Vagina (tissue), 2 donors: ENCODE results near the gene RNASE9.
"Not testable (repeated sequence)": the region's sequence is repeated elsewhere in the genome, so short reads cannot be mapped to it uniquely, and the experiment has no call there.

ENCODE experiments used
- POLR2A ChIP-seq, 2 donors: fragments of 450-650 bp; IDR thresholded peaks; one replicate each; pipeline ENCODE4 v1.6.1; 2017; ENCODE audit warnings: antibody characterized with exemption in 2 of 2, mild to moderate bottlenecking in 2 of 2, moderate library complexity in 2 of 2
- POLR2AphosphoS5 ChIP-seq, 2 donors: sonication (generic); formaldehyde crosslinking; IDR thresholded peaks; one replicate each; pipeline ENCODE4 v1.9.0; 2017; ENCODE audit warnings: antibody characterized with exemption in 2 of 2, mild to moderate bottlenecking in 2 of 2, low read depth in 1 of 2; ENCODE audit not compliant: insufficient read depth in 1 of 2
- TF ChIP-seq, protein P1 (sequence below), 3 experiments: fragments of 450-650 bp in 2 of 3; fragments of 200-600 bp in 1 of 3; sonication (generic) in 1 of 3; IDR thresholded peaks; one replicate each; pipeline ENCODE4 v1.5.1; 2017 to 2019; ENCODE audit warnings: antibody characterized with exemption in 3 of 3, mild to moderate bottlenecking in 2 of 3, moderate library complexity in 2 of 3

DNA sequence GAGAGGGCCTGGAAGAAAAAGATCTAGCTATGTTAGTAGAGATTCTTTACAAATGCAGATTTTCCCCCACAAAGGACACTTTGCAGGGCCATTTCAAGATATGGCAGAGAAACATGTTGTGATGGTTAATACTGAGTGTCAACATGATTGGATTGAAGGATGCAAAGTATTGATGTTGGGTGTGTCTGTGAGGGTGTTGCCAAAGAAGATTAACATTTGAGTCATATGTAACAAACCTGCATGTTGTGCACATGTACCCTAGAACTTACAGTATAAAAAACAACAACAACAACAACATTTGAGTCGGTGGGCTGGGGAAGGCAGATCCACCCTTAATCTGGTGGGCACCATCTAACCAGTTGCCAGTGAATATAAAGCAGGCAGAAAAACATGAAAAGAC lies 6.4 kb upstream of the RNASE9 start:
- TF ChIP-seq, protein P1, sequence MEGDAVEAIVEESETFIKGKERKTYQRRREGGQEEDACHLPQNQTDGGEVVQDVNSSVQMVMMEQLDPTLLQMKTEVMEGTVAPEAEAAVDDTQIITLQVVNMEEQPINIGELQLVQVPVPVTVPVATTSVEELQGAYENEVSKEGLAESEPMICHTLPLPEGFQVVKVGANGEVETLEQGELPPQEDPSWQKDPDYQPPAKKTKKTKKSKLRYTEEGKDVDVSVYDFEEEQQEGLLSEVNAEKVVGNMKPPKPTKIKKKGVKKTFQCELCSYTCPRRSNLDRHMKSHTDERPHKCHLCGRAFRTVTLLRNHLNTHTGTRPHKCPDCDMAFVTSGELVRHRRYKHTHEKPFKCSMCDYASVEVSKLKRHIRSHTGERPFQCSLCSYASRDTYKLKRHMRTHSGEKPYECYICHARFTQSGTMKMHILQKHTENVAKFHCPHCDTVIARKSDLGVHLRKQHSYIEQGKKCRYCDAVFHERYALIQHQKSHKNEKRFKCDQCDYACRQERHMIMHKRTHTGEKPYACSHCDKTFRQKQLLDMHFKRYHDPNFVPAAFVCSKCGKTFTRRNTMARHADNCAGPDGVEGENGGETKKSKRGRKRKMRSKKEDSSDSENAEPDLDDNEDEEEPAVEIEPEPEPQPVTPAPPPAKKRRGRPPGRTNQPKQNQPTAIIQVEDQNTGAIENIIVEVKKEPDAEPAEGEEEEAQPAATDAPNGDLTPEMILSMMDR (IDR thresholded peaks at IDR 0.05), result not testable (repeated sequence)
- TF ChIP-seq POLR2A (IDR thresholded peaks at IDR 0.05); POLR2AphosphoS5 (IDR thresholded peaks at IDR 0.05; ENCODE audit: insufficient read depth in 1 of 2, low read depth in 1 of 2): not testable (repeated sequence)
